T-helper 2 cell (primary cell): ENCODE results near the gene SERINC2.

Experiments used
- DNase-seq, 5 experiments: peaks; one replicate each; pipeline versions ENCODE4 v3.0.0 to v3.0.0-alpha.2; 2012 to 2022

The SERINC2 gene

GRCh38 chr1:31434101-31434871 is 21.3 kb downstream of the SERINC2 start:
- DNase-seq: no peak

- DNase-seq: no peak
These were observed 22.0 kb downstream of the SERINC2 start for GRCh38 chr1:31434979-31435378.

GRCh38 chr1:31435471-31436409 is 22.7 kb downstream of the SERINC2 start:
- DNase-seq: no peak

- DNase-seq: no peak
These were observed 23.8 kb downstream of the SERINC2 start for GRCh38 chr1:31436596-31437432.

GRCh38 chr1:31437433-31438037 is 24.5 kb downstream of the SERINC2 start:
- DNase-seq: no peak

- no peak for DNase-seq
These were observed 26.3 kb downstream of the SERINC2 start for GRCh38 chr1:31439276-31439675.

GRCh38 chr1:31441073-31441472 is 28.1 kb downstream of the SERINC2 start:
- DNase-seq: no peak

- DNase-seq: no peak
These were observed 28.5 kb downstream of the SERINC2 start for GRCh38 chr1:31441558-31441957.

- no peak for DNase-seq
These were observed 29.1 kb downstream of the SERINC2 start for GRCh38 chr1:31441970-31442647.

GRCh38 chr1:31442648-31442994 is 29.6 kb downstream of the SERINC2 start:
- no peak for DNase-seq

GRCh38 chr1:31443673-31444072 is 30.7 kb downstream of the SERINC2 start:
- no peak for DNase-seq

- DNase-seq: no peak
These were observed 31.9 kb downstream of the SERINC2 start for GRCh38 chr1:31444725-31445448.

- no peak for DNase-seq
These were observed 32.9 kb downstream of the SERINC2 start for GRCh38 chr1:31445951-31446350.

- no peak for DNase-seq
These were observed 34.2 kb downstream of the SERINC2 start for GRCh38 chr1:31447210-31447609.

GRCh38 chr1:31453384-31454079 is 40.5 kb downstream of the SERINC2 start:
- no peak for DNase-seq

GRCh38 chr1:31458287-31458896 is 45.4 kb downstream of the SERINC2 start:
- no peak for DNase-seq

GRCh38 chr1:31460027-31460426 is 47.0 kb downstream of the SERINC2 start:
- no peak for DNase-seq

- no peak for DNase-seq
These were observed 54.1 kb downstream of the SERINC2 start for GRCh38 chr1:31467005-31467674.

GRCh38 chr1:31470794-31471315 is 57.8 kb downstream of the SERINC2 start:
- DNase-seq: no peak
